ENCODE data around the gene SLC12A9.
"Not testable (repeated sequence)": the region's sequence is repeated elsewhere in the genome, so short reads cannot be mapped to it uniquely, and the experiment has no call there.

Gene SLC12A9

DNA sequence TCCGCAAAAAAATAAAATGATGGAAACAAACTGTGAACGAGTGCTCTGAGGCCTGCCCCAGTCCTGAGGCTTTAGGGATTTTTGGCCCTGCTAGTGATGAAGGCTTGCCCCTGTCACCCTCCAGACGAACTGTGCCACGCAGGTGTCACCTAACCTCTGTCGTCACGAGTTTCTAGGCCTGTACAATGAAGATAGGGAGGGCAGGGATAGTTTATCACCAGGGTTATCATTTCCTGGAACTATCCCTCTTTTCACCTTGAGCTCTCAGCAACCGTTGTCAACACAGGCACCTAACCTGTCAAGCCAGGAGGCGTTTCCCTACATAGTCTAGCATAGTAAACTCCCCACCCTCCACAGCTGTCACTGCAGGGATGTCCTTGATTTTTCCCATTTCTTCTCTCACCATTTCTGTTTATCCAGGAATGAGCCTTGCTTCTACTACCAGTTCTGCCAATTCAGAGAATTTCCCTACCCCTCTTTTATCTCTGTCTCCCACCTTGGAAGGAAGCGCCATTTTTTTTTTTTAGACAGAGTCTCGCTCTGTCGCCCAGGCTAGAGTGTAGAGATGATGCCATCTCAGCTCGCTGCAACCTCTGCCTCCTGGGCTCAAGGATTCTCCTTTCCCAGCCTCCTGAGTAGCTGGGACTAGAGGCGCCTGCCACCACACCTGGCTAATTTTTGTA lies 45.4 kb downstream of the SLC12A9 start:
- no peak for DNase-seq

DNA sequence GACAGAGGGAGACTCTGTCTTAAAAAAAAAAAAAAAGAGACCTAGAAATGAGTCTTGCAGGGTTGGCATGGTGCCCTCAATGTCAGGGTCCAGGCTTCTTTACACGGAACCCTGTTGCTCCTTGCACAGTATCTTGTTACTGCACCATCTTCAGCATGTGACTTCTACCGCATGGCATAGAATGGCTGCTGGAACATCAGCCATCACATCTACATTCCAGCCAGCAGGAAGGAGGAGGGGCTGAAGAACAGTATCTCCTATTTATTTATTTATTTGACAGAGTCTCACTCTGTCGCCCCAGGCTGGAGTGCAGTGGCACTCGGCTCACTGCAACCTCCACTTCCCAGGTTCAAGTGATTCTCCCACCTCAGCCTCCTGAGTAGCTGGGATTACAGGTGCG lies 46.9 kb downstream of the SLC12A9 start:
- DNase-seq: no peak

DNA sequence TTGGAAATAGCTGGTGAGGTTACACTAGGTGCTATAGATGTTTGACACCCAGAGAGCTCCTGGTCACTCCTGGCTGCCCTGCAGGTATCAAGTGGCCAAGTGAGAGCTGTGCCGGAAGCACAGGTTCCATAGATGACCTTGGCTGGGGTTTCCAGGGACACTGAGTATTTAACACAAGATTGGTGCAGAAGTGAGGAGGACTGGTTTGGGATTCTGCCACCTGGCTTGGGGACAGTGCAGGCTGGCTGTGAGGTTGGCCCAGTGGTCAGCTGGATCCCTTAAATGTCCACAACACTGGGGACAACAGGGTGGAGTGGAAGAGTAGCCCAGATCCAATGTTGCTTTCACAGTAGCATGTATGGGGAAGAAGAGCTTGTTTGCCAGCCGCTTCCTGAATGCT lies 48.5 kb downstream of the SLC12A9 start:
- DNase-seq: no peak

DNA sequence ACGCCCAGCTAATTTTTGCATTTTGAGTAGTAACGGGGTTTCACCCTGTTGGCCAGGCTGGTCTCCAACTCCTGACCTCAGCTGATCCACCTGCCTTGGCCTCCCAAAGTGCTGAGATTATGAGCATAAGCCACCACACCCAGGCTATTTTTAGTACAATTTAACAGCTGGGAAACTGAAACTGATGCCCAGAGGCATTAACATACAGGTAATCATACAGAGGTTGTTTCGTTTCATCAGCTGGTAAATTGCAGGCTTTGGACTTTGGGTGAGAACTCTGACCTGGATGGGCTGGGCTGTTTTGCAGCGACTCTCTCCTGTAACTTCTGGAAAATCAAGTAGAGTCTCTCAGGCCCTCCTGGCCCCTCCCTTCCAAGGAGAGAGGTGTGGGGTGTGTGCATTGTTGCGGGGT lies 49.4 kb downstream of the SLC12A9 start:
- no peak for DNase-seq

DNA sequence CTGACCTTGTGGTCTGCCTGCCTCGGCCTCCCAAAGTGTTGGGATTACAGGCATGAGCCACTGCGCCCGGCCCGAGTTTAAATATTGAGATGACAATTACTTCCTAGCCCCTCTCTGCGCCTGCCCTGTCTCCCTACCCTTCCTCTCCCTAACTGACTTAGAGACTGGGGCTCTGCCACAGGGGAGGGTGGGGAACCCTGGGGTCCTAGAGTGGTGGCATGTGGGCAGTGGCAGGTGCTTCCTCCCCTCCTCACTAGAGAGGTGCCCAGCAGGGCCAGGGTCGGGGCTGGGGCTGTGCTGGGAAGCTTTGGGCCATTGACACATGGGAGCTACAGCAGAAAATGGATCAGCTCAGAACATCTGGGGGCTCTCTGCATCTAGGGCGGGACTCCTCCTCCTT lies 50.1 kb downstream of the SLC12A9 start:
- no peak for DNase-seq

DNA sequence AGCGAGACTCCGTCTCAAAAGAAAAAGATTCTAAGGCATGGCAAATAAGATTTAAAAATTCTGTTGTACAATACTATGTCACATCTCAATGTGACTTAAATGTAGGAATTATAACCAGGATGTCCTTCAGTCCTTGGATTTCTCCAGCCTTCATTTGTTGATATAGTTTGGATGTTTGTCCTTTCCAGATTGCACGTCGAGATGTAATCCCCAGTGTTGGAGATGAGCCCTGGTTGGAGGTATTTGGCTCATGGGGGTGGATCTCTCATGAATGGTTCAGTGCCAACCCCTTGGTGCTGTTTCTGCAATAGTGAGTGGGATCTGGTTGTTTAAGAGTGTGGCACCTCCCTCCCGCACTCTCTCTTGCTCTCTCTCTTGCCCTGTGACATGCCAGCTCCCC lies 56.0 kb downstream of the SLC12A9 start:
- no peak for DNase-seq

DNA sequence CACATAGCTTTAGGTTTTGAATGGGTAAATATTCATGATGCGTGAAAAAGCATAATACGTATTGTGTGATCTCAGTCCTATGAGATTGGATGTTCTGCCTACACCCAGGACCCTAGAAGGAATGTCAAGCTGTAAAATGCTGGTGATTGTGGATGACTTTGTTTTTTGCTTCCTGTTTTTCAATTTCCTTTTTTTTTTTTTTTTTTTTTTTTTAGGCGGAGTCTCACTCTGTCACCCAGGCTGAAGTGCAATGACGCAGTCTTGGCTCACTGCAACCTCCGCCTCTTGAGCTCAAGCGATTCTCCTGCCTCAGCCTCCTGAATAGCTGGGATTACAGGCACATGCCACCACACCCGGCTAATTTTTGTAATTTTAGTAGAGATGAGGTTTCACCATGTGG lies 57.9 kb downstream of the SLC12A9 start:
- DNase-seq: not testable (repeated sequence)

DNA sequence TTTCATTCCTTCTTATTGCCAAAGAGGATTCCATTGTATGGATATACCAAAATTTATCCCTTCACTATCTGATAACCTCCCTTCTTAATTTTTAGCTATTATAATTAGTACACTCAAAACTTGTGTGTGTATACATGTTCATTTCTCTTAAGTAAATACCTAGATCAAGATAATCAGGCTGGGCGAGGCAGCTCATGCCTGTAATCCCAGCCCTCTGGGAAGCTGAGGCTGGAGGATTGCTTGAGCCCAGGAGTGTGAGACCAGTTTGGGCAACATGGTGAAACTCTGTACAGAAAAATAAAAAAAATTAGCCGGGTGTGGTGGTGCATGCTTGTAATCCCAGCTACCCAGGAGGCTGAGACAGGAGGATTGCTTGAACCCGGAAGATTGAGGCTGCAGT lies 59.0 kb downstream of the SLC12A9 start:
- DNase-seq: no peak

DNA sequence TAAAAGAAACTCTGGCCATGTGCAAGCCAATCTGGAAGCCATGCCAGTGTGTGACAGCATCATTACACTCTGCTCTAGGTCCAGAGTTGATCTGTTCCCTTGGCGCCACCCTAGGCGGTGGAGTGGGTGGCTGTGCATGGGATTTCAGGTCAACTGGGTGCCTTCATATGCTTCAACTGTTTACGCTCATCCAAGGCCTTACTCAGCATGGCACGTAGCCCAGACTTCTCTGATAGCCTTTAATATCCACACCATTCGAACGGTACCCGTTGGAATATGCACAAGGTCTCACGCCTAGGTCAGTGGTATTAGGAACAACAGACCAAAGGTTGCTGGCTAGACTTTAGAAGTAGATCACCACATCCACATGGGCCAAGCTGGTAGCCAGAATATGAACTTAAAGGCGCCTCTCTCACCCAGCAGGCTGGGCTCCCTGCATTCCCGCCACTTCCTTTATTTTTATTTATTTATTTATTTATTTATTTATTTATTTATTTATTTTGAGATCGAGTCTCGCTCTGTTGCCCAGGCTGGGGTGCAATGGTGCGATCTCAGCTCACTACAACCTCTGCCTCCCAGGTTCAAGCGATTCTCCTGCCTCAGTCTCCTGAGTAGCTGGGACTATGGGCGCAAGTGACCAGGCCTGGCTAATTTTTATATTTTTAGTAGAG lies 61.8 kb downstream of the SLC12A9 start:
- DNase-seq: no peak

DNA sequence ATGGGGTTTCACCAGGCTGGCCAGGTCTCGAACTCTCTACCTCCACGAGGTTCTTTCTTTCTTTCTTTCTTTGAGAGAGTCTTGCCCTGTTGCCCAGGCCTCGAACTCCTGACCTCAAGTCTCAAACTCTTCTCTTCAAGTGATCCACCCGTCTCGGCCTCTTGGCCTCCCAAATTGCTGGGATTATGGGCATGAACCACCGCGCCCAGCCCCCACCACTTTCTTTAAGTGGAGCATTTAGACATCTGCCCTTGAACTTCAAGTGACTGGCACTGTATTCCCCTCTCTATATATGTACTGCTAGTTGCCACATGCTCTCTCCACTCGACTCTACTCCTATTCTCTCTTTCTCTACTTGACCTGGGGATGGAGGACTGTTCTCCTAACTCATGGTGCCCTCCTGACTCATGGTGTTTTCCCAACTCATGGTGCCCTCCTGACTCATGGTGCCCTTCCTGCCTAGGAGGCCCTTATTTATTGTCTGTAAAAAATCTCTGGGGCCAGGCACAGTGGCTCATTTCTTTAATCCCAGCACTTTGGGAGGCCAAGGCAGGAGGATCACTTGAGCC lies 62.5 kb downstream of the SLC12A9 start:
- DNase-seq: no peak
